HG03442 (cell line): Measurements from ENCODE around the gene USP49.

Source experiments
- ATAC-seq: cut with Tn5 transposase; IDR thresholded peaks from one replicate; pipeline ENCODE4 v1.9.1; 2021; ENCODE audit warnings: mild to moderate bottlenecking, moderate library complexity; ENCODE audit not compliant: unreplicated experiment

The USP49 gene

GRCh38 chr6:41931792-41932191 is 36.6 kb upstream of the USP49 start:
- ATAC-seq: no peak

GRCh38 chr6:41929924-41930323 is 34.7 kb upstream of the USP49 start:
- ATAC-seq: no peak

- ATAC-seq: no peak
These were observed 32.1 kb upstream of the USP49 start for GRCh38 chr6:41927253-41927652.

GRCh38 chr6:41922154-41922553 is 27.0 kb upstream of the USP49 start:
- ATAC-seq: no peak

- no peak for ATAC-seq
These were observed 26.5 kb upstream of the USP49 start for GRCh38 chr6:41921712-41921998.

GRCh38 chr6:41920921-41921711 is 25.9 kb upstream of the USP49 start, which contains the start of the genes BYSL and MED20:
TSS of gene BYSL (plus strand) at chr6:41921499. CDS start at chr6:41921563, 64 bp downstream.
TSS of gene MED20 (minus strand) at chr6:41921139. CDS start at chr6:41921018, 121 bp downstream.
- ATAC-seq: peak; percentile 87

- ATAC-seq: no peak
These were observed 22.4 kb upstream of the USP49 start for GRCh38 chr6:41917528-41917927.

GRCh38 chr6:41914869-41915530 is 19.8 kb upstream of the USP49 start:
- no peak for ATAC-seq

GRCh38 chr6:41914343-41914742 is 19.2 kb upstream of the USP49 start:
- ATAC-seq: no peak

- ATAC-seq: no peak
These were observed 14.6 kb upstream of the USP49 start for GRCh38 chr6:41909727-41910126.

- ATAC-seq: no peak
These were observed 6.8 kb upstream of the USP49 start for GRCh38 chr6:41901882-41902519.

GRCh38 chr6:41900861-41901260 is 5.7 kb upstream of the USP49 start:
- no peak for ATAC-seq

GRCh38 chr6:41896281-41896680 is 1.1 kb upstream of the USP49 start:
- ATAC-seq: no peak

- peak; percentile 32 for ATAC-seq
These were observed 542 bp downstream of the USP49 start for GRCh38 chr6:41894366-41895299.

- no peak for ATAC-seq
These were observed 2.1 kb downstream of the USP49 start for GRCh38 chr6:41892921-41893564.

GRCh38 chr6:41887331-41887751 is 7.8 kb downstream of the USP49 start:
- ATAC-seq: no peak

- no peak for ATAC-seq
These were observed 9.2 kb downstream of the USP49 start for GRCh38 chr6:41885930-41886329.

- ATAC-seq: no peak
These were observed 10.2 kb downstream of the USP49 start for GRCh38 chr6:41884957-41885356.

- no peak for ATAC-seq
These were observed 13.7 kb downstream of the USP49 start for GRCh38 chr6:41881506-41881905.

GRCh38 chr6:41878961-41879405 is 16.2 kb downstream of the USP49 start:
- ATAC-seq: no peak
